ENCODE results near the gene EDA. TPM values are rescaled to one million over a fixed set of nuclear protein-coding genes. Genes with fewer than 3 reads are reported as not detected.
"Not testable (repeated sequence)": the region's sequence is repeated elsewhere in the genome, so short reads cannot be mapped to it uniquely, and the experiment has no call there.

The EDA gene
- total RNA-seq, 4 donors from 2014 or later = 6.2 to 10.9 (median 6.8) TPM

- DNase-seq (ENCODE audit: low spot score) = no peak
- no peak for TF ChIP-seq CTCF (IDR thresholded peaks at IDR 0.05)
- ATAC-seq (ENCODE audit: low FRiP score) = no peak
Measured at GRCh38 chrX:69996113-69996468, 380.2 kb downstream of the EDA start.

GRCh38 chrX:69998299-69998698, 382.4 kb downstream of the EDA start:
- not testable (repeated sequence) for ATAC-seq (ENCODE audit: low FRiP score); DNase-seq (ENCODE audit: low spot score)

GRCh38 chrX:70001269-70001668, 385.4 kb downstream of the EDA start:
- ATAC-seq (ENCODE audit: low FRiP score) (no peak), DNase-seq (ENCODE audit: low spot score) (no peak)
- no peak for TF ChIP-seq CTCF (IDR thresholded peaks at IDR 0.05)

- no peak for DNase-seq (ENCODE audit: low spot score)
- TF ChIP-seq CTCF (IDR thresholded peaks at IDR 0.05) = no peak
- no peak for ATAC-seq (ENCODE audit: low FRiP score)
Measured at GRCh38 chrX:70001708-70002341, 385.9 kb downstream of the EDA start.

GRCh38 chrX:70007946-70008345, 392.0 kb downstream of the EDA start:
- ATAC-seq (ENCODE audit: low FRiP score) = no peak
- no peak for DNase-seq (ENCODE audit: low spot score)
- TF ChIP-seq CTCF (IDR thresholded peaks at IDR 0.05) = no peak

- no peak for TF ChIP-seq CTCF (IDR thresholded peaks at IDR 0.05)
- DNase-seq (ENCODE audit: low spot score) (no peak), ATAC-seq (ENCODE audit: low FRiP score) (no peak)
Measured at GRCh38 chrX:70009049-70009448, 393.1 kb downstream of the EDA start.

GRCh38 chrX:70009970-70010369, 394.1 kb downstream of the EDA start:
- no peak for TF ChIP-seq CTCF (IDR thresholded peaks at IDR 0.05)
- DNase-seq (ENCODE audit: low spot score) (no peak), ATAC-seq (ENCODE audit: low FRiP score) (no peak)

- ATAC-seq (ENCODE audit: low FRiP score) = no peak
- no peak for TF ChIP-seq CTCF (IDR thresholded peaks at IDR 0.05)
- DNase-seq (ENCODE audit: low spot score) = no peak
Measured at GRCh38 chrX:70012756-70013155, 396.8 kb downstream of the EDA start.

Measured in omental fat pad (tissue), 4 donors.